ENCODE results near the gene CAMK4.

GRCh38 chr5:111463311-111463710 lies 239.1 kb downstream of the CAMK4 start:
- no peak for TF ChIP-seq CTCF (IDR thresholded peaks at IDR 0.05; ENCODE audit: insufficient read depth, low read depth, low read length)
- no peak for TF ChIP-seq EZH2 (IDR thresholded peaks at IDR 0.05; ENCODE audit: insufficient read depth, low read length)
